Thymus (tissue), 11 donors: ENCODE data around the gene EPHA6. TPM values are rescaled to one million over a fixed set of nuclear protein-coding genes. Genes with fewer than 3 reads are reported as not detected.
"Not testable (repeated sequence)": the region's sequence is repeated elsewhere in the genome, so short reads cannot be mapped to it uniquely, and the experiment has no call there.

Experiments
- DNase-seq, 9 donors: peaks; one replicate each; pipeline ENCODE4 v3.0.0-alpha.2; 2013; ENCODE audit warnings: low spot score in 9 of 9, low read depth in 6 of 9, missing footprints in 1 of 9
- H3K27ac ChIP-seq, 2 donors: one replicate each; pipeline ENCODE4 v1.5.1; 2013; ENCODE audit warnings: control low read depth in 1 of 2, low read depth in 1 of 2, low read length in 1 of 2, mild to moderate bottlenecking in 1 of 2, moderate library complexity in 1 of 2
- H3K27me3 ChIP-seq, 2 donors: one replicate each; pipeline ENCODE4 v1.5.1; 2013; ENCODE audit warnings: low read length in 1 of 2; ENCODE audit not compliant: control insufficient read depth in 2 of 2, insufficient read depth in 1 of 2
- H3K36me3 ChIP-seq, 2 donors: one replicate each; pipeline ENCODE4 v1.5.1; 2013; ENCODE audit warnings: low read length in 1 of 2, mild to moderate bottlenecking in 1 of 2, moderate library complexity in 1 of 2; ENCODE audit not compliant: control insufficient read depth in 2 of 2, insufficient read depth in 2 of 2
- H3K4me1 ChIP-seq, 2 donors: one replicate each; pipeline ENCODE4 v1.5.1; 2013; ENCODE audit warnings: low read length in 2 of 2; ENCODE audit not compliant: control insufficient read depth in 2 of 2, insufficient read depth in 2 of 2
- H3K4me3 ChIP-seq, 2 donors: one replicate each; pipeline ENCODE4 v1.5.1; 2013; ENCODE audit warnings: low read length in 2 of 2, control low read depth in 1 of 2, mild to moderate bottlenecking in 1 of 2
- H3K9me3 ChIP-seq, 2 donors: one replicate each; pipeline ENCODE4 v1.5.1; 2013; ENCODE audit warnings: low read length in 1 of 2, mild to moderate bottlenecking in 1 of 2; ENCODE audit not compliant: control insufficient read depth in 2 of 2, insufficient read depth in 1 of 2
- WGBS: extraction: QIAGEN DNeasy Blood & Tissue Kit; methylation state at CpG from one replicate; pipeline ENCODE4 v1.1.7; 2013; 5-methylcytosine and 5-hydroxymethylcytosine counted together
- polyA plus RNA-seq: library from polyadenylated mRNA; stranded (reverse); fragments of 200-250 nt; gene quantifications from one replicate; pipeline ENCODE4 v1.2.3, GENCODE V29; 2013
- total RNA-seq: library from RNA; stranded (reverse); fragments of 120-200 nt; gene quantifications from one replicate; pipeline ENCODE4 v1.2.4, GENCODE V29; 2013
- donor health status: healthy.

EPHA6 gene
- total and polyA plus RNA-seq, 2 donors = 0.09 to 1.3 TPM

DNA sequence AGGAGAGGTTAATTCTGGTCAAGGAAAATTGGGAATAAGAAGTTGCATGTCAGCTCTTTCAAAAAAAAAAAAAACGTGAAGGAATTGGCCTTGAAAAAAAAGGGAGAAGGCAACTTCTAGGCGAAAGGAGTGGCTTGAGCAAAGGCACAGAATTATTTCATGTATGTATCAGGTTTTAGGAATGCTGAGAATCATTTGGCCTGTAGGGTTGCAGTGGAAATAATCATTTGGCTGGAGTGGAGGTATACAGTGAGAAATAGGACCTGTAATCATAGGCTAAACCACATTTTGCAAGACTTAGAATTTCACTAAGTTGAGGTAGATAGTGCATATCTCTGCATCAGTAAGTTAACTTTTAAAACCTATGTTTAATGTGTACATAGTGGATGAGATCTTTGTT lies 54.9 kb downstream of the EPHA6 start:
- Histone ChIP-seq H3K4me3 (no peak overlapping the region), H3K27me3 (no peaks in the 10 kb centered on the region), H3K36me3 (no peaks in the 10 kb centered on the region), H3K27ac (no peak overlapping the region), H3K4me1 (no peaks in the 10 kb centered on the region), H3K9me3 (no peaks in the 10 kb centered on the region)
- no peak for DNase-seq
- WGBS = 94% methylated on average over 2 of the region's 2 CpGs

DNA sequence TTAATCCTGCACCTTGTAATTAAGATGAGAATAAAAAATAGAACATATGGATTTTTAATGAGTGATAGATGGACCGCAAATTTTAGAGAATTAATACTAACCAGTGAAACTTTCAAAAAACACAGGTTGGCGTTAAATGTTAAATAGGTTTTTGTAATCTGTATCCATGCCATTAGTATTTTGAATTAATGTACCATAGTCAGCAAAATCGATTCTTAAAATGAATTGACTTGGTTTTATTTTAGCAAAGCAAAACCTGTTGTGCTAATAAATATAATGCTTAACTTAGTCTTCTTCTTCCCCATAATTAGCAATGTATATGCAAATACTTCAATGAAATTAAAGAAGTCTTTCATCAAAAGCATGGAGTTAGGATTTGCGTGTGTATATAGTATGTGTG lies 63.1 kb downstream of the EPHA6 start:
- H3K4me1 ChIP-seq = no peaks in the 10 kb centered on the region
- 96% methylated on average over 4 of the region's 4 CpGs for WGBS

DNA sequence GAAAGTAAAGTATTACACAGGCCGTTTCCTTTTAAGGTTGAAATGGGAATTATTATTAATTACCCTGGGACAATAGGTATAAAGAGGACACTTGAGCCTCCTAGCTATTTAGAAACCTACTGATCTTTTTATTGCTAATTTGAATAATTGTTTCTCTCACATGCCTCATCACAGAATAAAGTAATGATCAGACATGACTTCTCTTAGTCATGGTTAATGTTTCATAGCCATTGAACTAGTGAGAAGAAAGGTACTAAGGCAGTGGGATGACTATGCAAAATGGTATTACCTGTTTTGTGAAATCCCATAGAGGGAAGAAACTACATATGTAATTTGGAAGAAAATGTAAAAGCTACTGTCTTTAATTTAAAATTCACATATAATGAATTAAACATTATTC lies 85.6 kb downstream of the EPHA6 start:
- Histone ChIP-seq H3K4me1 (no peaks in the 10 kb centered on the region), H3K36me3 (no peaks in the 10 kb centered on the region), H3K27ac (no peak overlapping the region), H3K9me3 (no peaks in the 10 kb centered on the region), H3K27me3 (no peaks in the 10 kb centered on the region), H3K4me3 (no peak overlapping the region)
- no peak for DNase-seq
- 90% methylated on average over 1 of the region's 1 CpG for WGBS

More for the DNA sequence above, 63.1 kb downstream of the EPHA6 start:
- no peaks in the 10 kb centered on the region for H3K27me3 ChIP-seq
- no peaks in the 10 kb centered on the region for H3K9me3 ChIP-seq
- no peak overlapping the region for H3K4me3 ChIP-seq
- DNase-seq = no peak
- H3K27ac ChIP-seq = no peak overlapping the region
- H3K36me3 ChIP-seq = no peaks in the 10 kb centered on the region

DNA sequence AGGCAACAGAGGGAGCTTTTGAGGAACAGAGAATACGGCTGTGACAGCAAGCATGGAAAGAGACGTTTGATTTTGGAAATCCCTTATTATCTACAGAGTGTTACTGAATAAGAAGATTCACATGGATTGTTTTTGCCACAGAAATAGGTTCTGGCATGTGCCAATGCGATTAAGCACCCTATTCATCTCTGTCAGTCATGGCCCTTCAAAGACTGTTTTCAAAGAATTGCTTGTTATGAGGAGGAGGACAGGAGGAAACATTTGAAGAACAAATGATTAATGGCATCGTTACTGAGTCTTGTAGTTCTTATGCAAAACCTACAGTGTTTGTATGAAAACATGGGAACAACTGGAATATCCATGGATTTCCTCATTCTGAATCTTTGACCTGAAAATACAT lies 86.2 kb downstream of the EPHA6 start:
- H3K27me3 ChIP-seq = no peaks in the 10 kb centered on the region
- WGBS = 81% methylated on average over 4 of the region's 4 CpGs
- no peaks in the 10 kb centered on the region for H3K36me3 ChIP-seq
- H3K4me3 ChIP-seq = no peak overlapping the region
- no peaks in the 10 kb centered on the region for H3K9me3 ChIP-seq
- no peak for DNase-seq
- no peak overlapping the region for H3K27ac ChIP-seq
- no peaks in the 10 kb centered on the region for H3K4me1 ChIP-seq

DNA sequence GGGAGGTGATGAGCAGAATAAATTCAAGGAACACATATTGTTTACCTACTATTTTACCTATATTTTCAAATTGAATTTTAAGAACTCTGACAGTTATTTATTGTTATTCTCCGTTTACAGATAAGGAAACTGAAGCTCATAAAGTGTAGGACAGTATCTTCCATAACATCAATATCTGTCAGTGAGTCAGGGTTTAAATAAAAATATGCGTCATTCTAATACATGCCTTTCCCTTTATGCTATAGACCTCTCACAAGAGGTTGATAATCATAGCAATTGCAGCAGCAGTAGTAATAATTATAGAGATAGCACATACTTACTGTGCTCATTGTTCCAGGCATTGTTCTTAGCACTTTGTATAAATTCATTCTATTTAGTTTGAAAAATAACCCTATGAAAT lies 101.1 kb downstream of the EPHA6 start:
- Histone ChIP-seq H3K9me3 (no peaks in the 10 kb centered on the region), H3K36me3 (no peaks in the 10 kb centered on the region), H3K27me3 (no peaks in the 10 kb centered on the region), H3K27ac (no peak overlapping the region), H3K4me3 (no peak overlapping the region), H3K4me1 (no peaks in the 10 kb centered on the region)
- no peak for DNase-seq
- 86% methylated on average over 2 of the region's 2 CpGs for WGBS

DNA sequence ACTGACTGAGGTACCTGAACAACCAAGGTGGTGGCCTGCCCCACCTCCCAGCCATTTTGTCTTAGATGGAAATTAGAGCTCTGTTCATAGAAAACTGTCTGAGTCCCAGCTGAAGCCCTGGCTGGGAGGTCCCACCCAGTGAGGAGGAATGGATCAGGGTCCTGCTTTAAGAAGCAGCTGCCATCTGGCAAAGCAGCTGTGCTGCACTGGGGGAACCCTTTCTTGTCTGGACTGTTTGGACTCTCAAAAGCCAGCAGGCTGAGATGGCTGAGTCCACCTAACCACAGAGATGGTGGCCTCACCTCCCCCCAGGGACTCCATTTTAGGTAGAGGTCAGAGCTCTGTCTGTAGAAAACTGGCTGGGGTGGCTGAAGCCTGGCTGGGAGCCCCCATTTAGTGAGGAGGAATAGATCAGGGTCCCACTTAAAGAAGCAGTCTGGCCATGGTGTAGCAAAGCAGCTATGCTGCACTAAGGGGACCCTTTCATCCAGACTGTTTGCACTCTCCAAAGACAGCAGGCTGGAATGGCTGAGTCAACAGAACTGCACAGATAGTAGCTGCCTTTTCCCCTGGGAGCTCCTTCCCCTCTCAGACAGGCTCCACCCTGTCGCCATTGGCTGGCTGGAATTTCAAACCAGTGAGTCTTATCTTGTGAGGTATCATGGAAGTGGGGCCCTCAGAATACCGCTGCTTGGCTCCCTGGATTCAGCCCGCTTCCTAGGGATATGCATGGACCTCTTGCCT lies 116.9 kb downstream of the EPHA6 start:
- WGBS = 90% methylated on average over 3 of the region's 3 CpGs
- no peak for DNase-seq
- Histone ChIP-seq H3K36me3 (no peaks in the 10 kb centered on the region), H3K27ac (no peak overlapping the region), H3K4me3 (no peak overlapping the region), H3K4me1 (no peaks in the 10 kb centered on the region), H3K27me3 (no peaks in the 10 kb centered on the region), H3K9me3 (peaks cover 1 to 24% of the 10 kb centered on the region in 2 donors)

DNA sequence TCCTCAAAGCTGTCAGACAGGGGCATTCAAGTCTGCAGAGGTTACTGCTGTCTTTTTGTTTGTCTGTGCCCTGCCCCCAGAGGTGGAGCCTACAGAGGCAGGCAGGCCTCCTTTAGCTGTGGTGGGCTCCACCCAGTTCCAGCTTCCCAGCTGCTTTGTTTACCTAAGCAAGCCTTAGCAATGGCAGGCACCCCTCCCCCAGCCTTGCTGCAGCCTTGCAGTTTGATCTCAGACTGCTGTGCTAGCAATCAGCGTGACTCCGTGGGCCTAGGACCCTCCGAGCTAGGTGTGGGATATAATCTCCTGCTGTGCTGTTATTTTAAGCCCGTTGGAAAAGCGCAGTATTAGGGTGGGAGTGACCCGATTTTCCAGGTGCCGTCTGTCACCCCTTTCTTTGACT lies 127.7 kb downstream of the EPHA6 start:
- not testable (repeated sequence) for H3K4me3 ChIP-seq

DNA sequence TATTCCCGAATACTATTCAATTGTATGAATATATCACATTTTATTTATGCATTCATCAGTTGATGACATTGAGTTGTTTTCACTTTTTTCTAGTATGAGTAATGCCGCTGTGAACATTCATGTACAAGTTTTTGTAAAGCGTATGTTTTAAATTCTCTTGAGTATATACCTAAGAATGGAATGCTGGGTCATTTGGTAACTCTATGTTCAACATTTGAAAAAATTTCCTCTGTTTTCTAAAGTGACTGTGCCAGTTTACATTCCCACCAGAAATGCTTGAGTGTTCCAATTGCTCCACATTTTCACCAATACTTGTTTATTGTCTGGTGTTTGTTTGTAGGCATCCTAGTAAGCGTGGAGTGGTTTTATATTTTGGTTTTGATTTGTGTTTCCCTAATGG lies 144.5 kb downstream of the EPHA6 start:
- no peak overlapping the region for H3K27ac ChIP-seq
- H3K27me3 ChIP-seq = no peaks in the 10 kb centered on the region
- WGBS = 94% methylated on average over 4 of the region's 4 CpGs
- H3K36me3 ChIP-seq = no peaks in the 10 kb centered on the region
- H3K9me3 ChIP-seq = no peaks in the 10 kb centered on the region
- no peak for DNase-seq
- no peak overlapping the region for H3K4me3 ChIP-seq
- H3K4me1 ChIP-seq = no peaks in the 10 kb centered on the region

More for the DNA sequence above, 127.7 kb downstream of the EPHA6 start:
- not testable (repeated sequence) for DNase-seq, H3K4me1 ChIP-seq, H3K27ac ChIP-seq, H3K36me3 ChIP-seq, H3K9me3 ChIP-seq, H3K27me3 ChIP-seq
- 92% methylated on average over 7 of the region's 7 CpGs for WGBS

DNA sequence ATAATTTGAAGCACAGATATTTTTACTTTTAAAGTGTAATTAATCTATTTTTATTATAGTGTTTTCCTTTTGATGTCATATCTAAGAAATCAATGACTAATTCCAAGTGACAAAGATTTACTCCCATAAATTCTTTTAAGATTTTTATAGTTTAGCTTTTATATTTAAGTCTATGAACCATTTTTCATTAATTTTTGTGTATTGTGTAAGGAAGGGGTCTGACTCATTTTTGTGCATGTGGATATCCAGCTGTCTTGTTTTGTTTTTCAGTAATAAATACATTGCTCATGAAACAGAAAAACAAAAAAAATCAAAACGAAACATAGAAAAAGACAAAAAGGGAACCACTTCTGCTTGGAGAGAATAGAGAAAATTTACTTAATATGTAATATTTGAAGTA lies 145.1 kb downstream of the EPHA6 start:
- H3K4me3 ChIP-seq = no peak overlapping the region
- H3K36me3 ChIP-seq = no peaks in the 10 kb centered on the region
- H3K9me3 ChIP-seq = no peaks in the 10 kb centered on the region
- DNase-seq = no peak
- no peak overlapping the region for H3K27ac ChIP-seq
- no peaks in the 10 kb centered on the region for H3K4me1 ChIP-seq
- 92% methylated on average over 1 of the region's 1 CpG for WGBS
- H3K27me3 ChIP-seq = no peaks in the 10 kb centered on the region
